HCT116 (cell line): ENCODE results near the gene KIAA0232.

Source experiments
- CBX3 ChIP-seq: IDR thresholded peaks from 2 replicates; pipeline ENCODE4 v1.6.1; 2012; ENCODE audit warnings: low read depth
- CEBPB ChIP-seq: IDR thresholded peaks from 2 replicates; pipeline ENCODE4 v1.6.1; 2012; ENCODE audit warnings: low read depth
- EZH2 ChIP-seq: fragments of 200-600 bp; sonication (generic); IDR thresholded peaks from 2 replicates; pipeline ENCODE4 v1.6.1; 2017; ENCODE audit warnings: antibody characterized with exemption, mixed run types
- POLR2A ChIP-seq: IDR thresholded peaks from 2 replicates; pipeline ENCODE4 v1.7.0; 2011; ENCODE audit warnings: borderline replicate concordance; ENCODE audit not compliant: insufficient read depth, insufficient read length; ENCODE audit errors: extremely low read depth
- POLR2AphosphoS5 ChIP-seq: IDR thresholded peaks from 2 replicates; pipeline ENCODE4 v1.6.1; 2011; ENCODE audit warnings: mild to moderate bottlenecking, low read depth, low read length, moderate library complexity
- RAD21 ChIP-seq: IDR thresholded peaks from 2 replicates; pipeline ENCODE4 v1.6.1; 2012; ENCODE audit warnings: low read depth, mild to moderate bottlenecking
- TCF7L2 ChIP-seq: IDR thresholded peaks from 2 replicates; pipeline ENCODE4 v1.7.0; 2011; ENCODE audit warnings: borderline replicate concordance, inconsistent platforms; ENCODE audit not compliant: insufficient read depth, insufficient read length; ENCODE audit errors: extremely low read depth
- ZNF274 ChIP-seq: fragments of 200-500 bp; sonication (Bioruptor generic); IDR thresholded peaks from 2 replicates; pipeline ENCODE4 v1.6.1; 2014; ENCODE audit warnings: mild to moderate bottlenecking, low read depth, low read length, inconsistent platforms
- TF ChIP-seq, protein P1 (sequence below), 3 experiments: fragments of 200-600 bp in 1 of 3; sonication (generic) in 1 of 3; IDR thresholded peaks in 2 of 3; conservative IDR thresholded peaks in 1 of 3; 2 replicates each; pipeline ENCODE4 v1.5.1; 2012 to 2017; ENCODE audit warnings: low read depth in 2 of 3, low read length in 2 of 3, antibody characterized with exemption in 1 of 3, borderline replicate concordance in 1 of 3, control low read depth in 1 of 3, mild to moderate bottlenecking in 1 of 3, mixed read lengths in 1 of 3, mixed run types in 1 of 3, moderate library complexity in 1 of 3; ENCODE audit not compliant: insufficient read depth in 1 of 3
- TF ChIP-seq, protein P2 (sequence below): IDR thresholded peaks from 2 replicates; pipeline ENCODE4 v1.6.1; 2012
- TF ChIP-seq, protein P3 (sequence below): IDR thresholded peaks from 2 replicates; pipeline ENCODE4 v1.6.1; 2012; ENCODE audit warnings: low read depth
- TF ChIP-seq, protein P4 (sequence below): IDR thresholded peaks from 2 replicates; pipeline ENCODE4 v1.6.1; 2011; ENCODE audit warnings: mild to moderate bottlenecking, low read length, moderate library complexity; ENCODE audit not compliant: insufficient replicate concordance; ENCODE audit errors: extremely low read depth

DNA sequence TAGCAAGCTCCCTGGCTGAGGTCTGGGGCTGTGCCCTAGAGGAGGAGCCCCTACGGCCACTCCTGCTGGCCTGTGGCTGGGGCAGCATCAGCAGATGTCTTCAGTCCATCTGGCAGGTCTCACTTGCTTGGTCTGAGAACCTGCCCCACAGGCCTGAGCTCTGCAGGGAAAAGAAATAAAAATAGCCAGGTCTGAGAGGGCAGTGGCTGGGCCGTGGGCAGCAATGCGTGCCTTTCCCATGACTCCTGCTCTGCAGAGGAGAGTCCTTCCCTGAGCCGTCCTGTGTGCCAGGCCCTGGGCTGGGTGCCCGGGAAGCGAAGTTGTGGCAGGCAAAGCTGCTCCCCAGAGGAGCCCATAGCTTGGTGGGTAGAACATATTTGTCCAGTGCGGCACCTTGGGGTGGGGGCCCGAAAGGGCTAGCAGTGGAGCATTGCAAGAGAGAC lies 11.3 kb upstream of the KIAA0232 start:
- TF ChIP-seq CEBPB (no peak), TCF7L2 (no peak), POLR2AphosphoS5 (no peak), POLR2A (no peak), ZNF274 (no peak), EZH2 (no peak), CBX3 (no peak), RAD21 (no peak)
- TF ChIP-seq, protein P1, sequence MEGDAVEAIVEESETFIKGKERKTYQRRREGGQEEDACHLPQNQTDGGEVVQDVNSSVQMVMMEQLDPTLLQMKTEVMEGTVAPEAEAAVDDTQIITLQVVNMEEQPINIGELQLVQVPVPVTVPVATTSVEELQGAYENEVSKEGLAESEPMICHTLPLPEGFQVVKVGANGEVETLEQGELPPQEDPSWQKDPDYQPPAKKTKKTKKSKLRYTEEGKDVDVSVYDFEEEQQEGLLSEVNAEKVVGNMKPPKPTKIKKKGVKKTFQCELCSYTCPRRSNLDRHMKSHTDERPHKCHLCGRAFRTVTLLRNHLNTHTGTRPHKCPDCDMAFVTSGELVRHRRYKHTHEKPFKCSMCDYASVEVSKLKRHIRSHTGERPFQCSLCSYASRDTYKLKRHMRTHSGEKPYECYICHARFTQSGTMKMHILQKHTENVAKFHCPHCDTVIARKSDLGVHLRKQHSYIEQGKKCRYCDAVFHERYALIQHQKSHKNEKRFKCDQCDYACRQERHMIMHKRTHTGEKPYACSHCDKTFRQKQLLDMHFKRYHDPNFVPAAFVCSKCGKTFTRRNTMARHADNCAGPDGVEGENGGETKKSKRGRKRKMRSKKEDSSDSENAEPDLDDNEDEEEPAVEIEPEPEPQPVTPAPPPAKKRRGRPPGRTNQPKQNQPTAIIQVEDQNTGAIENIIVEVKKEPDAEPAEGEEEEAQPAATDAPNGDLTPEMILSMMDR (IDR thresholded peaks at IDR 0.05 in 2 of 3, conservative IDR thresholded peaks at IDR 0.05 in 1 of 3; ENCODE audit: borderline replicate concordance in 1 of 3, insufficient read depth in 1 of 3, low read depth in 2 of 3, low read length in 2 of 3), result no peak
- TF ChIP-seq, protein P2, sequence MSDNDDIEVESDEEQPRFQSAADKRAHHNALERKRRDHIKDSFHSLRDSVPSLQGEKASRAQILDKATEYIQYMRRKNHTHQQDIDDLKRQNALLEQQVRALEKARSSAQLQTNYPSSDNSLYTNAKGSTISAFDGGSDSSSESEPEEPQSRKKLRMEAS, result no peak
- TF ChIP-seq, protein P3, sequence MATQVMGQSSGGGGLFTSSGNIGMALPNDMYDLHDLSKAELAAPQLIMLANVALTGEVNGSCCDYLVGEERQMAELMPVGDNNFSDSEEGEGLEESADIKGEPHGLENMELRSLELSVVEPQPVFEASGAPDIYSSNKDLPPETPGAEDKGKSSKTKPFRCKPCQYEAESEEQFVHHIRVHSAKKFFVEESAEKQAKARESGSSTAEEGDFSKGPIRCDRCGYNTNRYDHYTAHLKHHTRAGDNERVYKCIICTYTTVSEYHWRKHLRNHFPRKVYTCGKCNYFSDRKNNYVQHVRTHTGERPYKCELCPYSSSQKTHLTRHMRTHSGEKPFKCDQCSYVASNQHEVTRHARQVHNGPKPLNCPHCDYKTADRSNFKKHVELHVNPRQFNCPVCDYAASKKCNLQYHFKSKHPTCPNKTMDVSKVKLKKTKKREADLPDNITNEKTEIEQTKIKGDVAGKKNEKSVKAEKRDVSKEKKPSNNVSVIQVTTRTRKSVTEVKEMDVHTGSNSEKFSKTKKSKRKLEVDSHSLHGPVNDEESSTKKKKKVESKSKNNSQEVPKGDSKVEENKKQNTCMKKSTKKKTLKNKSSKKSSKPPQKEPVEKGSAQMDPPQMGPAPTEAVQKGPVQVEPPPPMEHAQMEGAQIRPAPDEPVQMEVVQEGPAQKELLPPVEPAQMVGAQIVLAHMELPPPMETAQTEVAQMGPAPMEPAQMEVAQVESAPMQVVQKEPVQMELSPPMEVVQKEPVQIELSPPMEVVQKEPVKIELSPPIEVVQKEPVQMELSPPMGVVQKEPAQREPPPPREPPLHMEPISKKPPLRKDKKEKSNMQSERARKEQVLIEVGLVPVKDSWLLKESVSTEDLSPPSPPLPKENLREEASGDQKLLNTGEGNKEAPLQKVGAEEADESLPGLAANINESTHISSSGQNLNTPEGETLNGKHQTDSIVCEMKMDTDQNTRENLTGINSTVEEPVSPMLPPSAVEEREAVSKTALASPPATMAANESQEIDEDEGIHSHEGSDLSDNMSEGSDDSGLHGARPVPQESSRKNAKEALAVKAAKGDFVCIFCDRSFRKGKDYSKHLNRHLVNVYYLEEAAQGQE, result no peak
- TF ChIP-seq, protein P4, sequence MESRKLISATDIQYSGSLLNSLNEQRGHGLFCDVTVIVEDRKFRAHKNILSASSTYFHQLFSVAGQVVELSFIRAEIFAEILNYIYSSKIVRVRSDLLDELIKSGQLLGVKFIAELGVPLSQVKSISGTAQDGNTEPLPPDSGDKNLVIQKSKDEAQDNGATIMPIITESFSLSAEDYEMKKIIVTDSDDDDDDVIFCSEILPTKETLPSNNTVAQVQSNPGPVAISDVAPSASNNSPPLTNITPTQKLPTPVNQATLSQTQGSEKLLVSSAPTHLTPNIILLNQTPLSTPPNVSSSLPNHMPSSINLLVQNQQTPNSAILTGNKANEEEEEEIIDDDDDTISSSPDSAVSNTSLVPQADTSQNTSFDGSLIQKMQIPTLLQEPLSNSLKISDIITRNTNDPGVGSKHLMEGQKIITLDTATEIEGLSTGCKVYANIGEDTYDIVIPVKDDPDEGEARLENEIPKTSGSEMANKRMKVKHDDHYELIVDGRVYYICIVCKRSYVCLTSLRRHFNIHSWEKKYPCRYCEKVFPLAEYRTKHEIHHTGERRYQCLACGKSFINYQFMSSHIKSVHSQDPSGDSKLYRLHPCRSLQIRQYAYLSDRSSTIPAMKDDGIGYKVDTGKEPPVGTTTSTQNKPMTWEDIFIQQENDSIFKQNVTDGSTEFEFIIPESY, result no peak
